Suppressor macrophage treated with lipopolysaccharide for 1 hour (primary cell): Measurements from ENCODE around the gene XIRP2.
"Not testable (repeated sequence)": the region's sequence is repeated elsewhere in the genome, so short reads cannot be mapped to it uniquely, and the experiment has no call there.

ENCODE experiments used
- DNase-seq, 3 donors: peaks; one replicate each; pipeline ENCODE4 v3.0.0-alpha.2; 2020 to 2022

The XIRP2 gene

DNA sequence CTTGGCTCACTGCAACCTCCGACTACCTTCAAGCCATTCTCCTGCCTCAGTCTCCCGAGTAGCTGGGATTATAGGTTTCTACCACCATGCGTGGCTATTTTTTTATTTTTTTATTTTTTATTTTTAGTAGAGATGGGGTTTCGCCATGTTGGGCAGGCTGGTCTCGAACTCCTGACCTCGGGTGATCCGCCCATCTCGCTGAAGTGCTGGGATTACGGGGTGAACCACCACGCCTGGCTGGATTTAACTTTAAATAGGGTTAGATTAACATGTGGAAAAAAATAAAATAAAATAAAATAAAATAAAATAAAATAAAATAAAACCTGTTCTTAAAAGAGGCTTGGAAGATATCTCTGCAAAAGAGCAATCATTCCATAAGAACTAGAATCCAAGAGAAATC is 170.9 kb downstream of the XIRP2 start:
- no peak for DNase-seq

- no peak for DNase-seq
These were observed 181.6 kb downstream of the XIRP2 start for GRCh38 chr2:167069855-167070254.

GRCh38 chr2:167075708-167076107 is 187.4 kb downstream of the XIRP2 start:
- DNase-seq: not testable (repeated sequence)

DNA sequence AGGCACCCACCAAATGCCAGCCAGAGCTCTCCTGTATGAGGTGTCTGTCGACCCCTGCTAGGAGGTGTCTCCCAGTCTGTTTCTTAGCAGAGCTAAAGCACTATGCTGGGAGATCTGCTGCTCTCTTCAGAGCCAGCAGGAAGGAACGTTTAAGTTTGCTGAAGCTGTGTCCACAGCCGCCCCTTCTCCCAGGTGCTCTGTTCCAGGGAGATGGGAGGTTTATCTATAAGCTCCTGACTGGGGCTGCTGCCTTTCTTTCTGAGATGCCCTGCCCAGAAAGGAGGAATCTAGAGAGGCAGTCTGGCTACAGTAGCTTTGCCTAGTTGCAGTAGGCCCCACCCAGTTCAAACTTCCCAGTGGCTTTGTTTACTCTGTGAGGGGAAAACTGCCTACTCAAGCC is 210.7 kb downstream of the XIRP2 start:
- DNase-seq: not testable (repeated sequence)

DNA sequence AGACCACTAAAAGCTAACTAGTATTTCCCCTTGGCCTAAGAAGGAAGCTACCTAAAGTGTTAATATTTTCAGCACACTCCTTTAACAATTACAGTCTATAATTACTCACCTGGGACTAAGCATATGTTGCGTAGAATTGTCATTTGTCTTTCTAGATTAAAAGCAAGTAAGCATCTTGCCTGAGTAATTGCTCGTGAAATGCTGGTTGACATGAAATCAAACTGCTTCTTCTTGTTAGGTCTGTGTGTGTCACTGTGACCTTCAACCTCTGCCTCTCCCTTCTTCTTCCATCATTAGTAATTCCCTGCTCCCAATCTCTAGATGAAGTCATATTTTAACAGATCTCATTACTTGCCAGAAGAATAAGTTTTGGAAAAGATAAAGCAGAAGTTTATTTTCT is 212.2 kb downstream of the XIRP2 start:
- no peak for DNase-seq

GRCh38 chr2:167103028-167103756 is 214.9 kb downstream of the XIRP2 start:
- no peak for DNase-seq

GRCh38 chr2:167103757-167104133 is 215.5 kb downstream of the XIRP2 start:
- no peak for DNase-seq

DNA sequence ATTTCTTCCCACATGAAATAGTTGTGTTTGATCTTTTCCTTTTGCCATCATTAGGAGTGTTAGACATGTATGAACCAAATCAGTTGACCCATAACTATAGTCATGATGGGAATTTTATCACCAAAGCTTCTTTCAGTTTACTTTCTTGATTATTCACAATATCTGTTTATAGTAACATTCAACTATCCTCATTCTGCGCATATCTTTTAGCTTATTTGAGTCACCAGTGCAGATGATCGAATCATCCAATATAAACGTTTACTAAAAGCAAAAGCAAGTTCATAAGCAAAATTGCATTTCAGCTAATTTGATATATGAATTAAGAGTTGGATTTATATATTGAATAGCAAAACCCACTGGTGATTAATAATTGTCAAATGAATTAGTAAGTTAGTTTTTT is 216.4 kb downstream of the XIRP2 start:
- no peak for DNase-seq

- not testable (repeated sequence) for DNase-seq
These were observed 221.4 kb downstream of the XIRP2 start for GRCh38 chr2:167109682-167110081.

GRCh38 chr2:167110345-167110744 is 222.1 kb downstream of the XIRP2 start:
- DNase-seq: no peak

DNA sequence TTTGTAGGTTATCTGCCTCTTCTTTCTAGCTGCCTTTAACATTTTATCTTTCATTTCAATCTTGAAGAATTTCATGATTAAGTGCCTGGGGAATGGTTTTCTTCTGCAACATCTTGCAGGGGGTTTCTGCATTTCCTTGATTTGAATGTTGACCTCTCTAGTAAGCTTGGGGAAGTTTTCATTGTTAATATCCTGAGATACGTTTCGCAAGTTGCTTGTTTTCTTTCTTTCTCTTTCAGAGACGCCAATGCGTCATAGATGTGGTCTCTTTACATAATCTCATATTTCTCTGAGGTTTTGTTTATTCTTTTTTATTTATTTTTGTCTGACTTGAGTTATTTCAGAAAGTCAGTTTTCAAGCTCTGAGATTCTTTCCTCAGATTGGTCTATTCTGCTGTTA is 225.7 kb downstream of the XIRP2 start:
- peak; percentile 3 to 37 (median 4) for DNase-seq

- no peak for DNase-seq
These were observed 227.3 kb downstream of the XIRP2 start for GRCh38 chr2:167115541-167115940.

GRCh38 chr2:167122389-167122788 is 234.1 kb downstream of the XIRP2 start:
- no peak for DNase-seq

DNA sequence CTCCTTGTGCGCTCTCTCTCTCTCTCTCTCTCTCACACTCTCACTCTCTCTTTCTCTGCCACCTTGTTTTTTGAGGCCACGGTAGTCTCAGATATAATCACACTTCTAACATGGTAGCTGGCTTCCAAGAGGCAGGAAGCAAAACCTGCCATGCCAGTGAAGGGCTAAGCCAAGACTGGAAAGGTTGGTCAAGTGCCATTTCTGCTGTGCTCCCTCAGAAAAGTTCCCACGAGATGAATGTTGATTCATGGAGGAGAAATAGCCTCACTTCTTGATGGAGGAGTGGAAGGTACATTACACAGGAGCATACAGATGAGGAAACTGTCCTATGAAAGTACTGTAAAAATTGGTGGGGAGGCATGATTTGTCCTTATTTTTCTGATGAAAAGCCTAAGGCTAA is 237.9 kb downstream of the XIRP2 start:
- no peak for DNase-seq

GRCh38 chr2:167127135-167127534 is 238.9 kb downstream of the XIRP2 start:
- peak in 2 of 3 donors; percentile 2 to 7 for DNase-seq

DNA sequence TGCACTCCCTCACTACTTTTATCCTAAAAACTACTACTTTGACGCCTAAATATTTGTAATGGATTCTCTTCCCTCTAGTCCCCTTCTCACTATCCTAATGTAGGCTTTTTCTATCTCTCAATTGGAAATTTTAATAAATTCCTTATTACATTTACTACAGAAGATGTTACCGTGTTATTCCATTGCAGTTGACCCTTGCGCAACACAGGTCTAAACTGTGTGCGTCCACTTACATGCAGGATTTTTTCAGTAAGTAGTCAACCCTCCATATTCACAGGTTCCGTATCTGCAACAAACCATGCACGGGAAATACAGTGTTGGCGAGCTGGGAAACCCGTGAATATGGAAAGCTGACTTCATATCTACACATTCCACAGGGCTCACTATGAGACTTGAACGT is 239.8 kb downstream of the XIRP2 start:
- DNase-seq: no peak

DNA sequence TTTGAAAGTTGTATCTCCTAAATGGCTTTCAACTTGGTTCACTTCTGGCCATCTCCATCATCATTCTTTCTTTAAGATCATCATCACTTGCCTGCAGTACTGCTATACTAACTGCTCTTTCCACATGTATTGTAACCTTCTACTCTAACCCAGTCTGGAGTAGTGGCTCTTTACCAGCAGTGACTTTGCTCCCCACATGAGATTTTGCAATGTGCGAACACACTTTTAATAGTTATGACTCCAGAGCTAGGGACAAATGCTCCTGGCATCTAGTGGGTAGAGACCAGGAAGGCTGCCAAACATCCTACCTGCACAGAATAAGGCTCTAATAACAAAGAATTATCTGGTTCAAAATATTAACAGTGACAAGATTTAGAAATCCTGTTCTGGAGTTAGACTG is 243.8 kb downstream of the XIRP2 start:
- DNase-seq: no peak

- no peak for DNase-seq
These were observed 244.8 kb downstream of the XIRP2 start for GRCh38 chr2:167132906-167133555.

- no peak for DNase-seq
These were observed 245.3 kb downstream of the XIRP2 start for GRCh38 chr2:167133614-167134013.

GRCh38 chr2:167134381-167135072 is 246.2 kb downstream of the XIRP2 start:
- DNase-seq: no peak

GRCh38 chr2:167135706-167136105 is 247.4 kb downstream of the XIRP2 start:
- DNase-seq: peak in 1 of 3 donors; percentile 2

- DNase-seq: no peak
These were observed 248.8 kb downstream of the XIRP2 start for GRCh38 chr2:167136879-167137596.

- DNase-seq: no peak
These were observed 252.1 kb downstream of the XIRP2 start for GRCh38 chr2:167140330-167140729.
